ENCODE measurements around the gene PROSER3.
A peak's percentile ranks its signal among the peaks of the same experiment; 100 is the strongest.

Gene PROSER3

GRCh38 chr19:35739275-35740107, 18.5 kb upstream of the PROSER3 start:
- DNase-seq, result no peak

- no peak for DNase-seq
Observed at GRCh38 chr19:35740108-35740422, 17.9 kb upstream of the PROSER3 start.

- peak; percentile 92 for DNase-seq
Observed at GRCh38 chr19:35740423-35741202, 17.4 kb upstream of the PROSER3 start.

DNA sequence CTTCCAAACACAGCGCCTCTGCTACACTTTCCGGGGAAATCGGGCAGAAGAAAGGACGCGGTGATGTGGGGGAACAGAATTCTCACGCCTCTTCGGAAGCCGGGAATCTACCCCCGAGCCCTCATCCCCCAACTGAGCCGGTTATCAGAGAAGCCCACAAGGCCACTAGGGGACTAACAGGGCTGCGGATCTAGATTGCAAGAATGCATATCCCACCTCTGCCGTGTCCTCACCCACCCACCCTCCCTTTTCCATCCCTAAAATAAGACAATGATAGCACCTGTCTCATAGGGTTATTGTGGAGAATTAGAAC, 16.8 kb upstream of the PROSER3 start:
- DNase-seq, result no peak

GRCh38 chr19:35742121-35742724, 15.8 kb upstream of the PROSER3 start, which contains the start of gene IGFLR1:
Gene IGFLR1 (minus strand): TSS chr19:35742452. CDS start chr19:35741180, 1,272 bp downstream.
- DNase-seq, result peak; percentile 60

- DNase-seq, result no peak
Observed at GRCh38 chr19:35743640-35744429, 14.1 kb upstream of the PROSER3 start.

DNA sequence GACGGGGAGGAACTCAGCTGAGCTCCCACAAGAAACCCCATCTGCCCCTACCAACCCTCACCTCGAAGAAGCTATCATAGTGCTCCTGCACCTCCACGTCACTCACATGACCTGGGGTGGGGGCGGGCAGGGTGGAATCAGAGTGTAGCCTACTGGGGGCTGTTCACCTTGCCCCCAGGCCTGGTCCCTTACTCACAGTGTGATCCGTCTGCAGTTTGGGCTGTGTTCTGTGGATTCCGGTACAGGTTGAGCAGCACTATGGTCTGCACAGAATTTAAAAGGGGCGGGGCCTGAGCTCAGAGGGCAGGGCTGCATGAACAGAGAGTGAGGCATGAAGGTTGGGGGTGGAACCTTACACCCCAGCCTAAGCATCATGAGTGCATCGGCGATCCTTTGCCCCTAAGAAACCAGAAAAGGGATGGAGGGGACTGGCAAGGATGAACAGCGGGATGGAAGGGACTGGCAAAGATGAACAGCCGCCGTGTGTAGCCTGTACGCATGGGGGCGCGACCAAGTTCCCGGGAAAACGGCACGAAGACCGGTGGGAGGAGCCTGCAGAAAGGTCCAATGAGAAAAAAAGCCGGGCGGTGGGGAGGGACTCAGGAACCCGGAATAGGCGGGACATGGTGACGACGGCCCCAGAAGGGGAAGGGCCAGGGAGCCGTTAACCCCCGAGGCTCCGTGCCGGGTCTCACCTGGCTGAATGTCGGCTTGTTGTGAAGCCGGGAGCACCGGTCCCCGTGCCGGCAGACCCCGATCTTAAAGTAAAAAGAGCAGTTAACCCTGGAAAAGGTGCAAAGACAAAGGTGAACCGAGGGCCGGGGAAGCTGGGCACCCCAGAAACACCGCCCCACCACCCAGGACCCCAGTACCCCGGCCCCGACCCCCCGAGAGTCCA, 13.3 kb upstream of the PROSER3 start:
- peak; percentile 92 for DNase-seq

DNA sequence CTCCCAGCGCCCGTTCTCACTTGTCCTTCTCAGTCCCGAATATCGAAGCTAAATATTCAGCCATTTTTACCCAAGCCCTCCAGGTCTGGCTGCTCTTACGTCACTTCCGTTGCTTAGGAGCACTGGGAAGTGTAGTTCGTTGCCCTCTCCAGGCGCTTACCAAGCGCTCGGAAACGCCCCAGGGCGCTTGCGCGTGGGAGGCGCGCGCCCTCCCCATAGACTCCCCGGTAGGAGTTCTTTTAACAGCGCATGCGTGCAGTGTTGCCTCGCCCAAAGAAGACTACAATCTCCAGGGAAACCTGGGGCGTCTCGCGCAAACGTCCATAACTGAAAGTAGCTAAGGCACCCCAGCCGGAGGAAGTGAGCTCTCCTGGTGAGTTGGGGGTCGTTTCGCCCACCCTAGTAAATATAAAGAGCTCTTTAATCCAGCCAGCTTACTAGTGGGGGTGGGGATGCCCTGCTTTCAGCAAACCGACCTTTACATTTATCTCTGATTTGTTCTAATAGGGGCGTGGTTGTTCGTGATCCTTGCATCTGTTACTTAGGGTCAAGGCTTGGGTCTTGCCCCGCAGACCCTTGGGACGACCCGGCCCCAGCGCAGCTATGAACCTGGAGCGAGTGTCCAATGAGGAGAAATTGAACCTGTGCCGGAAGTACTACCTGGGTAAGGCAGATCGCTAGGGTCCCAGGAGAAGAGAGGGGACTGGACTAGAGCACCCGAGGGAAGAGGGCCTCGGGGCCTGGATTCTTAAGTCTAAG, 12.5 kb upstream of the PROSER3 start, which contains the start of the genes PSENEN and U2AF1L4:
Gene PSENEN, plus strand, starts transcription at position 324 of the 759 bp plus-strand sequence. Its CDS starts 280 bp downstream, at position 604.
Gene U2AF1L4, minus strand, starts transcription at position 91 of the 759 bp plus-strand sequence. Its CDS starts 27 bp downstream, at position 64.
- peak; percentile 93 for DNase-seq

DNA sequence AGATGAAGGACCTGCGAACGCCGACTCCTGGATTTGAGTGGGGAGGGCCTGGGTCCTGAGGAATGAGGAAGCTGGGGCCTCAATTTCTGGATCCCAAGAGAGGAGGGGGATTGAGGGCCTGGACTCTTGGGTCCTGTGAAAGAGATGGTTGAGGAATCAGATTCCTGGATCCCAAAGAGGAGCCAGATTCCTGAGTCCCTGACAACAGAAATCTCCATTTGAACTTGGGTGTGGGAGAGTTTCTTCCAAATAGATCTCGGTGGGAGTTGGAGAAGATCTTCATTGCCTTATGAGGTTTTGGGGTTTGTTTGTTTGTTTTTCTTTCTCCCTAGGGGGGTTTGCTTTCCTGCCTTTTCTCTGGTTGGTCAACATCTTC, 11.9 kb upstream of the PROSER3 start:
- DNase-seq, result no peak

DNA sequence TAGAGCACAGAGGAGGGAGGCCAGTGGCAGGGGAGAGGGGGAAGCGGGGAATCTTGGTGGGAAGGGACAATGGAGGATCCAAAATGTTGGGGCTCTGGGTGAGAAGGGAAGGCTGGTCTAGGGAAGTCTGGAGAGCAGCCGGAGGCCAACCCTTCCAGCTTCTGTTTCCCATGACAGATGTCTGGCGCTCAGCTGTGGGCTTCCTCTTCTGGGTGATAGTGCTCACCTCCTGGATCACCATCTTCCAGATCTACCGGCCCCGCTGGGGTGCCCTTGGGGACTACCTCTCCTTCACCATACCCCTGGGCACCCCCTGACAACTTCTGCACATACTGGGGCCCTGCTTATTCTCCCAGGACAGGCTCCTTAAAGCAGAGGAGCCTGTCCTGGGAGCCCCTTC, 11.4 kb upstream of the PROSER3 start:
- DNase-seq, result no peak

DNA sequence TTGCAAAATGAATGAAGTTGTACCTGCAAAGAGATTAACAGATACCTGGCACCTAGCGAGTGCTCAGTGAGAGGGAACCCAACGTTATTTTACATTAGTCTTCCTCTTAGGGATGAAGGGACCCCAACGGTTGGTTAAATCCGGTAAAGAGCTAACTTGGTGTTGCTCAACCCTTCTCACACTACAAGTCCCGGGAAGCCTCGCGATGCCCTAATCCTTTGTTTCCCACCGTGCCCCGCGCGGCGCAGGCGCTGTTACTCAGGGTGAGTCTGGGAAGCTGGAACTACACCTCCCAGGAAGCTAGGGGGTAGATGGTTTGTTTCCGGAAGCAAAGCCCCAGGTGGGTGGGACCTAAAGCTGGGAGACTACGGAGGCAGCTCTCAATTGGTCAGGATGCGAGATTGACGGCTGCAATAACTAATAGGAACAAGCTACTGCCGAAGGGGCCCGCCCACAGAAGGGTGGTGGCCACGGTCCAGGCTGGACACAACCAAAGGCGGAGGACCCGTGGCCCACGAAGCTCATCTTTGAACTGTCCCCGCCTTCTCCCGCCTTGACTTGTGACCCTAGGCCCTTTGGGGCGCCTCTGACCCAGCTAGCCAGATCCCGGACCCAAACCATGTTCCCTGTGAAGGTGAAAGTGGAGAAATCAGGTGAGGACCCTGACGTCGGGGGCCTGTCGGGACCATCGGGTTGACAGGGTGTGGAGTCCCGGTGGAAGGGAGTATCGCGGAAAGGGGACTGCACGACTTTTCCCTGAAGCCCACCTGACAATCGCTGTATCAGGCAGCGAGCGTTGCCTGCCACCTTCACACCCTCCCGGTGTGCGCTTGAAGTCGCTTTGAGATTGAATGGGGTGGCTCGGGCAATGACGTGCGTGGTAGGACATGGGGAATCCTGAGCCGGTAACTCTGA, 9.6 kb upstream of the PROSER3 start, which contains the start of gene LIN37:
Gene LIN37, plus strand, starts transcription at position 471 of the 915 bp plus-strand sequence. Its CDS starts 149 bp downstream, at position 620.
- DNase-seq, result peak; percentile 95

GRCh38 chr19:35750167-35750566, 7.8 kb upstream of the PROSER3 start:
- no peak for DNase-seq

DNA sequence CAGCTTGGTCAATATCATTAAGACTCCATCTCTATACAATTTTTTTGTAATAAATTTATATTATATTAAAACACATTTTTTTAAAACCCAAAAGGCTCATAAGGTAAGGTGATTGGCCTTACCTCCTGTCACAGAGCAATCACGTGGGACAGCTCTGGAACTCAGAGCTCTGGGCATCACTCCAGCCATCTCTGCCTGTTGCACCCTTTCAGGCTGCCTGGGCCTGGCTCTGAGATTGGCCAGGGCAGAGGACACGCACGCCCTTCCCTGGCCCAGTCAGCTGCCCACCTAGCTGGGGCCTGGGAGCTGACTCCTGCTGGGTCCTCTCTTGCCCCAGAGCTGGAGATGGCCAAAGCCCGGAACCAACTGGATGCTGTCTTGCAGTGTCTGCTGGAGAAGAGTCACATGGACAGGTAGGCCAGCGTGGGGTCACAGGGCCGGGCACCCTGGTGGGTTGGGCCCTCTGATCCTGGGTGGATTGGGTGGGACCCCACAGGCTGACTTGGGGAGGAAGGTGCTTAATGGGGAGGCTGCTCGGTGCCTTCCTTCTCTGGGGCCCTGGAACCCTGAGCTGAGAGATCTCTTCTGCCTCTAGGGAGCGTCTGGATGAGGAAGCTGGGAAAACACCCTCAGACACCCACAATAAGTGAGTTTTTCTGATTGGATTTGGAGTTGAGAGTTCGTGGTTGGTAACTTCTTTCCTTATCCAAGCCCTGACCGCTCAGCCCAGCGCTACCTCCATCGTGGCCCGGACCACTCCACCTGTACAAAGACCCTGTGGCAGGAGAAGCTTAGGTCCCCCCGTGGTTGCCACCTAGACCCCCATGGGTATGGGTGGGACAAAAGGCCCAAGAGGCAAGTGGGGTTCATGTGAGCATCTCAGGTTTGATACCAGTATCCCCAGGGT, 5.9 kb upstream of the PROSER3 start:
- DNase-seq, result no peak

DNA sequence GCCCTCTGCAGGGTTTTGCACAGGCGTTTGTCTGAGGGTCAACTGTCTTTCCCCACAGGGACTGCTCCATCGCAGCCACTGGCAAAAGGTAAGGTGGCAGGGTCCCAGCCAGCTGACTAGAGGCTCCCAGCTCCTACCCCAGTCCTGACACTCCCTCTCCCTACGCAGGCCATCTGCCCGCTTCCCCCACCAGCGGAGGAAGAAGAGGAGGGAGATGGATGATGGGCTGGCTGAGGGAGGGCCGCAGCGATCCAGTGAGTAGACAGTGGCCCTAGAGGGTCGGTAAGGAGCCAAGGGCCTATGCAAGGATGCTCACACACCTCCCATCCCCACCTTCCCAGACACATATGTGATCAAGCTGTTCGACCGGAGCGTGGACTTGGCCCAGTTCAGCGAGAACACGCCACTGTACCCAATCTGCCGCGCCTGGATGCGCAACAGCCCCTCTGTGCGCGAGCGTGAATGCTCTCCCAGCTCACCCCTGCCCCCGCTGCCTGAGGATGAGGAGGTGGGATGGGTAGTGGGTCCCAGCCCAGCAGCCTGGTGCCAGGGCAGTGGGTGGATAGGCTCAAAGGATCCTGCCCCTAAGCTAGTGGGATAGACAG, 5.1 kb upstream of the PROSER3 start:
- DNase-seq, result no peak

DNA sequence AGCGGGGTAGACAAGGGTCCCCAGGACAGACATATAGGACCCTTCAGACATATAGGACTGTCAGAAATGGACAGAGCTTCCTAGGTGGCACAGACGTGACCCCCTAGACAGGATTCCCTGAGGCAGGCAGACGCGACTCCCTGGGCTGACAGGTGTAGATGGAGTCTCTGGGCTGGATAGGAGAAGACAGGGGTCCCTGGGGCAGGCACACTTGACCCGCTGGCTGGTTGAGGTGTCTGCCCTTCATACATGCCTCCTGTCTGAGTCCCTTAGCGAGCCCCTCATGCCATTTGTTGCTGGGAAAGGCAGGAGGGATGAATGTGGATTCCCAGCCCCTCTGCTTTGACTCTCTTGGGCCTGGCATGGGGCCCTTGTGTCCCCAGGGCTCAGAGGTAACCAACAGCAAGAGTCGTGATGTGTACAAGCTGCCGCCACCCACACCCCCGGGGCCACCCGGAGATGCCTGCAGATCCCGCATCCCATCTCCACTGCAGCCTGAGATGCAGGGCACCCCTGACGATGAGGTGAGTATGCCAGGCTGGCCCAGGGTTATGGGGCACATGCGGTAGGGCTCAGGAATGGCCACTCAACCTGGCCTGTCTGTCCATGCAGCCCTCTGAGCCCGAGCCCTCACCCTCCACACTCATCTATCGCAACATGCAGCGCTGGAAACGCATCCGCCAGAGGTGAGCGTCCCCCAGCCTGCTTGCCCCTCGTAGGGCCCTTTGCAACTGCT, 4.2 kb upstream of the PROSER3 start:
- no peak for DNase-seq

GRCh38 chr19:35754370-35755130, 3.4 kb upstream of the PROSER3 start:
- DNase-seq, result no peak

GRCh38 chr19:35755131-35755549, 2.8 kb upstream of the PROSER3 start:
- DNase-seq, result no peak
